Stimulated activated CD4-positive, alpha-beta T cell treated with anti-CD3 and anti-CD28 coated beads, Interleukin-12 subunit alpha, Interleukin-12 subunit beta, amount 100 ng/mL, for 24 hours (primary cell): ENCODE data around the gene FOXN3.
"Not testable (repeated sequence)": the region's sequence is repeated elsewhere in the genome, so short reads cannot be mapped to it uniquely, and the experiment has no call there.

Experiments
- DNase-seq, 2 experiments: peaks; one replicate each; pipeline ENCODE4 v3.0.0-alpha.2; 2020; ENCODE audit warnings: low read depth in 2 of 2

Gene FOXN3

DNA sequence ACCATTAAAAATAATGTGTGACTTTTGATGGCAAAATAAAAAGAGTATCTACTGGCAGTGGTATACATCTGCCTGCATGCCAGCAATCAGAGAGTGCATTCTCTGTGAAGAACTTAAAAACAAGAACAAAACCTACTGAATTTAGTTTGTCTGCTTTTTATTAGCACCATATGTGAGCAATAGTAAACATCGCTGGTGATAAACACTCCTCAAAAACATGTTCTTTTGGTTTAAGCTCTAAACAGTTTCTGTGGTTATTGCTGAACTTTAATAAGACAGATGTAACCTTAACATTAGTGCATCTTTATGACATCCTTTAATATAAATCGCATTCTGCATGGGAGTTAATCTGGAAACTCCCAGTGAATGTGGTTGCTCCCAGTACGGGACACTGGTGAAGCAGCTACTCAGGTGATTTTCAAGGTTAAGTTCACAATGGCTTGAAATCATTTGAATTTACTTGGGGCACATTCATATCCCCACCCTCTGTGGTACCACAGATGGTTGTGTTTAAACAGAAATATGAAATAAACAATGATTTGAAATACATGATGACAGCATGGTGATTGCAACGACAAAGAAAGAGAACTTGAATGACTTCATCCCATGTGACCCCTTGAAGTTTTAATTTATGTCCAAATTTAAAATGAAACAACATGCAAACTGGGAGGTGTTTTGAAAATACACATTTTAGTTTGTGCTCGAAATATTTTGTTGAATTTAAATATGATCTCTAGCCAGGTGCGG lies 285.9 kb downstream of the FOXN3 start:
- DNase-seq, result no peak

- no peak for DNase-seq
These were observed 287.5 kb downstream of the FOXN3 start for GRCh38 chr14:89129570-89129969.

DNA sequence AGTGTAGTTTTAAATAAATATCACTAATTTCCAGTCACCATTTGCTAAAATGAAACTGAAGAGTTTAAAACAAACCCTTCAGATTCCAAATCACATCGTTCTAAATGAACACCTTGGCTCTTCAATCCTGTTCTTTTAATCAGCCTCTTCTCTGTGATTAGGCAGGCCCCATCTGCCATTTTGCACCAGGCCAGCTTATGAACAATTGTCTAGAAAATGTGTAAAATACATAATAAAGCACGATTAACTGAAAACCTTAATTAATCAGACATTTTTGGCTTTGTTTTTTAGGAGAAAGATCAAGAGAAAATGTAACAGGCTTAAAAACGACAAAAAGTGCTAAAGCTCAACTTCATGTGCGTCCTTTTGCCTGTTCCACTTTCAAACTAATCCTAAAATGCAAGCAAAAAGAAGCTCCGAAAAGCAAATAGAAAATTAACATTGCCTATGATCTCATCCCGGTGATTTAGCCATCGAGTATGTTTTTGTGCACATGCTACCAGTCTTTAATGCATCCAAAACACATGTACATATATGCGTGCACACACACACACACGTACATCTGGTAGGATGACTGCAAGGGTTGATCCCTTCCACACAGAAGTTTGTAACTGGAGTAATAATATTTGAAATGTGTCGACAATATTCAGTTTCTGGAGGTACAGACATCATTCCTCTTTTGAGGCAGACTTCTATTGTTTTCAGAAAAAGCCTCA lies 288.6 kb downstream of the FOXN3 start:
- DNase-seq, result no peak

DNA sequence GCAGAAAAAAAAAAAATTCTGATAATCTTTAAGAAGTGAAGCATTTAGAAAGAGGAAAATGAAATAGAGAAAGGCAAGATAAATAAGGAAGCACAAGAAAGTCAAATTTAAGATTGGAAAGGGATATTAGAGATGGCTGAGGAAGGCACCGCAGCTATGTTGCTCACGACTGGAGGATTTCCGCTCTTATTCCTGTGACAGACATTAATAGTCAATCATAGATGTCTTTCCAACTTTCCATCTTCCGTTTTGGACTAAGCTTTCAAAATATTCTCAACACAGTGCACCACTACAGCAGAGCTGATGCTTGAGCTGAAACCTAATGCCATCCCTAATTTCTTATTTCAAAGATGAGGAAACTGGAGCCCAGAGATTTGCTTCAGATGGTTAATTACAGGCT lies 290.6 kb downstream of the FOXN3 start:
- no peak for DNase-seq

GRCh38 chr14:89125216-89125615 lies 291.8 kb downstream of the FOXN3 start:
- DNase-seq, result no peak

DNA sequence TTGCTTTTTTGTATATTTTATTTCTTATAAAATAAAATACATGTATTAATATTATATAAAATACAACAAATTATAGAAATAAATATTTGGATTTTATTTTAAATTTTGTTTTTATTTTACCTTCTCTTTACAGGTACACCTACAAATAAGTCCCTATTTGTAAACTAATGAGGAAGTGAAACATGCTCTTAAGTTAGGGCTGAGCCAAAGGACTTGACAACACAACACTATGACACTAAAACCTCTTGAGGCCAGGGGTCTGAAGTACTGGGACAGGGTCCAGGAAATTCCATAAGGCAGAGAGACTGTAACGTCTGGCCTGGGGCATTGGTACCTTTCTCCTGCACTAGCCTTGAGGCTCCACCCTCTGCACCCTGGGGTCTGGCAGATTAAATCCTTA lies 293.2 kb downstream of the FOXN3 start:
- no peak for DNase-seq

DNA sequence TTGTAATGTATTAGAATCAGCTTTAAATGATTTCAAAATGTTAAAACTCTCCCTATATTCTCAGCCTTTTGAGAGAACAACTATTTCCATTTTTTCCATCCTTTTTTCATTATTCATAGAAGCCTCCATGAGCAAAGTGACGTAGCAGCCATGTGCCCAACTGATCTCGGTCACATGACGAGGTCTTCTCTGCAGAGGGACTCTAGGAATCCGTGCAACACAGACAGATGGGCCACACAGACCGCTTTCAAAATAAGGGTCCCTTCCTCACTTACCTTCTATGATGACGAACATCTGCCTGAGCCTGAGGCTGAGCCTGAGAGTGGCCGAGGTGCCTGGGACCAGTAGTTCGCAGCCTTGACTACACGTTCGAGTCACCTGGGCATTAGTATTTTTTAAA lies 293.8 kb downstream of the FOXN3 start:
- DNase-seq, result no peak

DNA sequence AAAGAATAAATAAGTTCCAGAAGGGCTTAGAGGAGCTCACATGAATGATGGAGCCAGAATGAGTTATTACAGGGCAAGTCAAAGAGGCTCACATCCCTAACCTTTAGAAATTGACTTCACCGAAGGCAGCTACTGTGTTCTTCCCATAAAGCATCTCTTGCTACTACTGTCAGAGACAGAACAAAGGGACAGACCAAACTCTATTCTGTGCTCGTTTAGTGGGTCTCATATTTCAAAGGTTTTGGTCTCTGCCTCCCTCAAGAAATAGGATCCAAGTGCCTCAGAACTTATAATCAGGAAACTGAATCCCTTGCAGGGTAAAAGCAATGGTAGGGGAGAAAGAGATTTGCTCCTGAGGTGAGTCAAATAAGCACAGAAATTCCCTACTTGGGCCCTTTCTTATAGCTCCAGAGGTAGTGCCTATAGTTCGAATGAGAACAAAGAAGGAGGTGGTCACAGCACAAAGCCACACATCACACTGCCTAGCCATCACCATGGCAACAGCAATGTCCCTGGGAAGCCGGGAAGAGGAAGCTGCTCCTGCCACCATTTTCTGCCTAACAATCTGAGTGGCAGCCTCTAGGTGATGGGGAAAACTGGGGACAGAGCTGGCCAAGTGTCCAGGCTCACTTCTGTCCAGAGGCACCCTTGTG lies 294.9 kb downstream of the FOXN3 start:
- DNase-seq, result no peak

GRCh38 chr14:89117012-89117411 lies 300.0 kb downstream of the FOXN3 start:
- DNase-seq, result no peak

DNA sequence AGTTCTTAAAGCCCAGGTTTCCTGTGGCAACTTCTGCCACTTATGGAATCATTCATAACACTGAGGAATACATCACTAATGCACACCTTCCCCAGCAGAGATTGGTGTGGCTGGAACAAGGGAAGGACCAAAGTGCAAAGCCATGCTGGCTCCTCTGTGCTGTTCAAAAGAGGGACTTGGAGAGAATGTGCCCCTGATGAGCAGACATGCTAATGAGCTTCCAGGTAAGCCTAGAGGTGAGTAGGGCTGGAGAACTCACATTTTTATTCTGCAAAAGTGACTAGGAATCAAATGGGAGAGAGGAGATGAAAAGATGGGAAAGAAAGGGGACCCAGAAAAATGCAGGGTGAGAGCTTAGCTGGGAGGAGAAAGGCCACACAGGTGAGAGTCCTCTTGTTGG lies 302.9 kb downstream of the FOXN3 start:
- DNase-seq, result no peak

- DNase-seq, result no peak
These were observed 304.3 kb downstream of the FOXN3 start for GRCh38 chr14:89112720-89113119.

DNA sequence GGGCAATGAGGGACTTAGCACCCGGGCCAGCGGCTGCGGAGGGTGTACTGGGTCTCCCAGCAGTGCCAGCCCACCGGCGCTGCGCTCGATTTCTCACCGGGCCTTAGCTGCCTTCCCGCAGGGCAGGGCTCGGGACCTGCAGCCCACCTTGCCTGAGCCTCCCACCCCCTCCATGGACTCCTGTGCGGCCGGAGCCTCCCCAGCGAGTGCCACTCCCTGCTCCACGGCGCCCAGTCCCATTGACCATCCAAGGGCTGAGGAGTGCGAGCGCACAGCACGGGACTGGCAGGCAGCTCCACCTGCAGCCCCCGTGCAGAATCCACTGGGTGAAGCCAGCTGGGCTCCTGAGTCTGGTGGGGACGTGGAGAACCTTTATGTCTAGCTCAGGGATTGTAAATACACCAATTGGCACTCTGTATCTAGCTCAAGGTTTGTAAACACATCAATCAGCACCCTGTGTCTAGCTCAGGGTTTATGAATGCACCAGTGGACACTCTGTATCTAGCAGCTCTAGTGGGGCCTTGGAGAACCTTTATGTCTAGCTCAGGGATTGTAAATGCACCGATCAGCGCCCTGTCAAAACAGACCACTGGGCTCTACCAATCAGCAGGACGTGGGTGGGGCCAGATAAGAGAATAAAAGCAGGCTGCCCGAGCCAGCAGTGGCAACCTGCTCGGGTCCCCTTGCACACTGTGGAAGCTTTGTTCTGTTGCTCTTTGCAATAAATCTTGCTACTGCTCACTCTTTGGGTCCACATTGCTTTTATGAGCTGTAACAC lies 305.1 kb downstream of the FOXN3 start:
- DNase-seq, result not testable (repeated sequence)

DNA sequence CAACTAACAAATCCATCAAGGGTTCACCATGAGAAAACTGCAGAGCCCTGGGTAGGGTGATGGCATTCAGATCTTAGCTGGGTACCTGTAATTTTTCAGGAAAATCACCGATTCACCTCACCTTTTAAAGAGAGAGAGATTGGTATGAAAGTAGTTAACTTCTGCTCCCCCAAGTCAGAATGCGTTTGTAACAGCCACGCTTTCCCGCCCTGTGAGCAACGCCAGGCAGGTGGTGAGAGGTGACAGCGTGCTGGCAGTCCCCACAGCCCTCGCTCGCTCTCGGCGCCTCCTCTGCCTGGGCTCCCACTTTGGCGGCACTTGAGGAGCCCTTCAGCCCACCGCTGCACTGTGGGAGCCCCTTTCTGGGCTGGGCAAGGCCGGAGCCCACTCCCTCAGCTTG lies 305.8 kb downstream of the FOXN3 start:
- not testable (repeated sequence) for DNase-seq

- DNase-seq, result no peak
These were observed 306.9 kb downstream of the FOXN3 start for GRCh38 chr14:89110110-89110509.

DNA sequence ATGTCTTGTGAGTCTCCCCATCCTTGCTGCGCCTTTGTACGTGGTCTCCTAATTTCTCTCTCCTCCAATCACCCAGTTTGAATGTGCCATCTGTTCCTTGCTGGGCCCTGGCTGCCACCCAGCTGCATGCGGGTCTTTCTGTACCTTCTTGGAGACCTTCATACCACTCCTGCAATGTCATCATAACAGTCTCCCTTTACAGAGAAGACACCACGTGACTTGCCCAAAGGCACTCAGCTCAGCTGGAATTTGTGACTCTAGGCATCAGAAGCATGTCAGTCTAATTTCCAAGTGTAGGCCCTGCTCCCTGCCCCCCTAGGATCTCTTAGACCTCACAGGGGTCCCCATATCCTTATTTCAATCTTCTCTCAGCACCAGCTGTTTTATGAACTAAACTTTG lies 308.4 kb downstream of the FOXN3 start:
- DNase-seq, result no peak

- no peak for DNase-seq
These were observed 309.4 kb downstream of the FOXN3 start for GRCh38 chr14:89107626-89108025.
